DOHH2 (cell line): ENCODE measurements around the gene SMARCC2.

Experiments
- EZH2phosphoT487 ChIP-seq: fragments of 200-600 bp; sonication (generic); IDR thresholded peaks from 2 replicates; pipeline ENCODE4 v1.6.1; 2017; ENCODE audit warnings: borderline replicate concordance, mild to moderate bottlenecking, antibody characterized with exemption, low read length, moderate library complexity, mixed read lengths
- TF ChIP-seq, protein P1 (sequence below): fragments of 200-600 bp; sonication (generic); IDR thresholded peaks from one replicate; pipeline ENCODE4 v1.5.1; 2014; ENCODE audit warnings: antibody characterized with exemption, mild to moderate bottlenecking, low read depth, low read length; ENCODE audit not compliant: poor library complexity, severe bottlenecking

DNA sequence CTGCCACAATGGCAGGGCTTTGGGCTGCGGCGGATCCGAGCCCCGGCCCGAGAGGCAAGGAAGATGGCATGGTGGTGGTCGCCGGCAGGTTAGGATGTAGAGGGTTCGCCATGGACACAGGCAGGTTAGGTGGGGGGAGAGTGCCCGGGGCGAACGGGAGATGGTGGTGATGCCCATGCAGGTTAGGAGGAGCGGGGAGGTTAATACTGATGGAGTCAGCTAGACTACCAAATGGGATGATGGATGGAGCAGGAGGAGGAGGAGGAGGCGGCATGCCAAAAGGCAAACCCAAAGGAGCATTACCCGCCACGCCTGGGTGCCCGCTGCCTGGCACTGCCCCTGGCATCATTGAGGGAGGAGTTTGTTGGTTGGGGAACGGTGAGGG is 24.9 kb downstream of the SMARCC2 start:
- TF ChIP-seq, protein P1, sequence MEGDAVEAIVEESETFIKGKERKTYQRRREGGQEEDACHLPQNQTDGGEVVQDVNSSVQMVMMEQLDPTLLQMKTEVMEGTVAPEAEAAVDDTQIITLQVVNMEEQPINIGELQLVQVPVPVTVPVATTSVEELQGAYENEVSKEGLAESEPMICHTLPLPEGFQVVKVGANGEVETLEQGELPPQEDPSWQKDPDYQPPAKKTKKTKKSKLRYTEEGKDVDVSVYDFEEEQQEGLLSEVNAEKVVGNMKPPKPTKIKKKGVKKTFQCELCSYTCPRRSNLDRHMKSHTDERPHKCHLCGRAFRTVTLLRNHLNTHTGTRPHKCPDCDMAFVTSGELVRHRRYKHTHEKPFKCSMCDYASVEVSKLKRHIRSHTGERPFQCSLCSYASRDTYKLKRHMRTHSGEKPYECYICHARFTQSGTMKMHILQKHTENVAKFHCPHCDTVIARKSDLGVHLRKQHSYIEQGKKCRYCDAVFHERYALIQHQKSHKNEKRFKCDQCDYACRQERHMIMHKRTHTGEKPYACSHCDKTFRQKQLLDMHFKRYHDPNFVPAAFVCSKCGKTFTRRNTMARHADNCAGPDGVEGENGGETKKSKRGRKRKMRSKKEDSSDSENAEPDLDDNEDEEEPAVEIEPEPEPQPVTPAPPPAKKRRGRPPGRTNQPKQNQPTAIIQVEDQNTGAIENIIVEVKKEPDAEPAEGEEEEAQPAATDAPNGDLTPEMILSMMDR: no peak
- no peak for TF ChIP-seq EZH2phosphoT487
